DMS153 treated with DMSO at 0.1 percent for 48 hours (cell line): ENCODE data around the gene RBM22.
"Not testable (repeated sequence)": the region's sequence is repeated elsewhere in the genome, so short reads cannot be mapped to it uniquely, and the experiment has no call there.

Experiments
- DNase-seq: peaks from one replicate; lab custom pipeline; 2025; ENCODE audit not compliant: unreplicated experiment; lab: John Stamatoyannopoulos, UW

RBM22 gene

GRCh38 chr5:150700594-150701377, at the start of gene RBM22:
TSS of gene RBM22 (minus strand) at chr5:150701062. CDS start at chr5:150700985, 77 bp downstream.
- peak; percentile 59 for DNase-seq

GRCh38 chr5:150750469-150750868, 49.6 kb upstream of the RBM22 start:
- no peak for DNase-seq

GRCh38 chr5:150743142-150743488, 42.3 kb upstream of the RBM22 start:
- not testable (repeated sequence) for DNase-seq

GRCh38 chr5:150742455-150743141, 41.7 kb upstream of the RBM22 start:
- DNase-seq = not testable (repeated sequence)

- no peak for DNase-seq
Measured at GRCh38 chr5:150740992-150741391, 40.1 kb upstream of the RBM22 start.

- no peak for DNase-seq
Measured at GRCh38 chr5:150738862-150739261, 38.0 kb upstream of the RBM22 start.

GRCh38 chr5:150734579-150735384, 33.9 kb upstream of the RBM22 start:
- DNase-seq = no peak

GRCh38 chr5:150731669-150732242, 30.9 kb upstream of the RBM22 start:
- DNase-seq = no peak

GRCh38 chr5:150729859-150730258, 29.0 kb upstream of the RBM22 start:
- no peak for DNase-seq

GRCh38 chr5:150723845-150724244, 23.0 kb upstream of the RBM22 start:
- no peak for DNase-seq

GRCh38 chr5:150710165-150710564, 9.3 kb upstream of the RBM22 start:
- DNase-seq = no peak

GRCh38 chr5:150706776-150707390, 6.0 kb upstream of the RBM22 start:
- DNase-seq = no peak

- DNase-seq = no peak
Measured at GRCh38 chr5:150703762-150704161, 2.9 kb upstream of the RBM22 start.

GRCh38 chr5:150700246-150700593, 642 bp downstream of the RBM22 start:
- DNase-seq = no peak

- no peak for DNase-seq
Measured at GRCh38 chr5:150694612-150695011, 6.2 kb downstream of the RBM22 start.

GRCh38 chr5:150692276-150692675, 8.6 kb downstream of the RBM22 start:
- no peak for DNase-seq

GRCh38 chr5:150690760-150691159, 10.1 kb downstream of the RBM22 start:
- DNase-seq = no peak

GRCh38 chr5:150689120-150689519, 11.7 kb downstream of the RBM22 start:
- no peak for DNase-seq

GRCh38 chr5:150676578-150676977, 24.3 kb downstream of the RBM22 start:
- DNase-seq = no peak

- DNase-seq = no peak
Measured at GRCh38 chr5:150675069-150675468, 25.8 kb downstream of the RBM22 start.

- no peak for DNase-seq
Measured at GRCh38 chr5:150674341-150674821, 26.5 kb downstream of the RBM22 start.
